CD4-positive, alpha-beta T cell treated with Interleukin-2 at 100 ng/mL for 4 hours (primary cell): ENCODE data around the gene HERPUD1.
A peak's percentile ranks its signal among the peaks of the same experiment; 100 is the strongest.

Experiments
- DNase-seq: peaks from one replicate; pipeline ENCODE4 v3.0.0-alpha.2; 2020; ENCODE audit warnings: low spot score

HERPUD1 gene

GRCh38 chr16:56910654-56911539 lies 21.0 kb upstream of the HERPUD1 start:
- DNase-seq, result no peak

- no peak for DNase-seq
Observed at GRCh38 chr16:56911771-56912571, 20.0 kb upstream of the HERPUD1 start.

- DNase-seq, result no peak
Observed at GRCh38 chr16:56912746-56913708, 18.9 kb upstream of the HERPUD1 start.

GRCh38 chr16:56914896-56915295 lies 17.0 kb upstream of the HERPUD1 start:
- no peak for DNase-seq

GRCh38 chr16:56915336-56916119 lies 16.4 kb upstream of the HERPUD1 start:
- DNase-seq, result no peak

GRCh38 chr16:56916571-56917403 lies 15.2 kb upstream of the HERPUD1 start:
- peak; percentile 48 for DNase-seq

GRCh38 chr16:56918467-56919012 lies 13.4 kb upstream of the HERPUD1 start:
- DNase-seq, result no peak

- DNase-seq, result no peak
Observed at GRCh38 chr16:56919099-56919800, 12.7 kb upstream of the HERPUD1 start.

GRCh38 chr16:56921571-56921970 lies 10.4 kb upstream of the HERPUD1 start:
- no peak for DNase-seq

- no peak for DNase-seq
Observed at GRCh38 chr16:56923481-56924091, 8.4 kb upstream of the HERPUD1 start.

GRCh38 chr16:56927471-56927870 lies 4.5 kb upstream of the HERPUD1 start:
- DNase-seq, result no peak

- DNase-seq, result no peak
Observed at GRCh38 chr16:56929639-56930038, 2.3 kb upstream of the HERPUD1 start.

- DNase-seq, result no peak
Observed at GRCh38 chr16:56930486-56931270, 1.3 kb upstream of the HERPUD1 start.

GRCh38 chr16:56931271-56931891 lies 561 bp upstream of the HERPUD1 start:
- DNase-seq, result no peak

GRCh38 chr16:56932721-56933619 lies 1.0 kb downstream of the HERPUD1 start:
- DNase-seq, result peak; percentile 47

- no peak for DNase-seq
Observed at GRCh38 chr16:56933828-56934598, 2.1 kb downstream of the HERPUD1 start.
